Germinal center (tissue), 1 donor: ENCODE results near the gene GRIA1.

ENCODE experiments used
- DNase-seq: peaks from one replicate; pipeline ENCODE4 v3.0.0; 2012; ENCODE audit warnings: mixed read lengths, low spot score

The GRIA1 gene

GRCh38 chr5:153782589-153783361, 292.3 kb downstream of the GRIA1 start:
- no peak for DNase-seq

GRCh38 chr5:153783362-153783658, 292.8 kb downstream of the GRIA1 start:
- DNase-seq = no peak

GRCh38 chr5:153784277-153784676, 293.8 kb downstream of the GRIA1 start:
- no peak for DNase-seq

- no peak for DNase-seq
Measured at GRCh38 chr5:153791339-153791738, 300.9 kb downstream of the GRIA1 start.

GRCh38 chr5:153792305-153792704, 301.8 kb downstream of the GRIA1 start:
- no peak for DNase-seq

- DNase-seq = no peak
Measured at GRCh38 chr5:153793699-153794098, 303.2 kb downstream of the GRIA1 start.

- no peak for DNase-seq
Measured at GRCh38 chr5:153794327-153794726, 303.9 kb downstream of the GRIA1 start.

- no peak for DNase-seq
Measured at GRCh38 chr5:153796527-153796926, 306.1 kb downstream of the GRIA1 start.

GRCh38 chr5:153797484-153797883, 307.0 kb downstream of the GRIA1 start:
- no peak for DNase-seq

GRCh38 chr5:153798830-153799229, 308.4 kb downstream of the GRIA1 start:
- DNase-seq = no peak

GRCh38 chr5:153799466-153799865, 309.0 kb downstream of the GRIA1 start:
- no peak for DNase-seq

- no peak for DNase-seq
Measured at GRCh38 chr5:153802050-153802821, 311.8 kb downstream of the GRIA1 start.

- DNase-seq = no peak
Measured at GRCh38 chr5:153807801-153808200, 317.3 kb downstream of the GRIA1 start.

GRCh38 chr5:153809166-153809565, 318.7 kb downstream of the GRIA1 start:
- DNase-seq = no peak

- no peak for DNase-seq
Measured at GRCh38 chr5:153813901-153814300, 323.4 kb downstream of the GRIA1 start.

GRCh38 chr5:153816870-153817269, 326.4 kb downstream of the GRIA1 start:
- DNase-seq = no peak

- DNase-seq = no peak
Measured at GRCh38 chr5:153818626-153819025, 328.2 kb downstream of the GRIA1 start.

GRCh38 chr5:153823036-153823435, 332.6 kb downstream of the GRIA1 start:
- DNase-seq = no peak

GRCh38 chr5:153824909-153825308, 334.4 kb downstream of the GRIA1 start:
- no peak for DNase-seq

- DNase-seq = no peak
Measured at GRCh38 chr5:153827397-153827796, 336.9 kb downstream of the GRIA1 start.

- DNase-seq = no peak
Measured at GRCh38 chr5:153829510-153830065, 339.1 kb downstream of the GRIA1 start.

GRCh38 chr5:153831973-153832372, 341.5 kb downstream of the GRIA1 start:
- peak; percentile 34 for DNase-seq

- DNase-seq = no peak
Measured at GRCh38 chr5:153835891-153836515, 345.5 kb downstream of the GRIA1 start.
